ENCODE results near the gene CCDC88B. TPM values are rescaled to one million over a fixed set of nuclear protein-coding genes. Genes with fewer than 3 reads are reported as not detected.

Gene CCDC88B
- total and polyA plus RNA-seq, 2 experiments from 2014 or later = 6.8 to 12.1 TPM

GRCh38 chr11:64388894-64389293 lies 48.9 kb downstream of the CCDC88B start:
- Mint-ChIP-seq H3K36me3 (ENCODE audit: low read depth) (no peaks in the 10 kb centered on the region), H3K27ac (no peak overlapping the region), H3K4me3 (no peak overlapping the region), H3K4me1 (peaks cover 3% of the 10 kb centered on the region), H3K27me3 (ENCODE audit: insufficient read depth, low read depth, poor library complexity) (peaks cover 4% of the 10 kb centered on the region), H3K9me3 (no peaks in the 10 kb centered on the region; the same call in 2 of the 3 replicates)
- no peaks in the 10 kb centered on the region for H3K4me1 ChIP-seq (ENCODE audit: insufficient read depth)
- ATAC-seq = no peak
- no peak overlapping the region for H3K4me2 ChIP-seq
- no peaks in the 10 kb centered on the region for H3K9me2 ChIP-seq (ENCODE audit: insufficient read depth)
- H3K4me3 ChIP-seq = no peak overlapping the region
- no peak overlapping the region for H3K27ac ChIP-seq (ENCODE audit: low read depth)
- no peaks in the 10 kb centered on the region for H3K27me3 ChIP-seq (ENCODE audit: insufficient read depth)
- H3K79me2 ChIP-seq (replicated peaks; ENCODE audit: insufficient read depth) = no peaks in the 10 kb centered on the region
- TF ChIP-seq NANOG (IDR thresholded peaks at IDR 0.05; ENCODE audit: borderline replicate concordance) (no peak), ZNF462 (CRISPR knock-in tag; IDR thresholded peaks at IDR 0.05) (no peak)
- H4K20me1 ChIP-seq (replicated peaks; ENCODE audit: insufficient read depth) = no peaks in the 10 kb centered on the region
- no peak overlapping the region for H2AFZ ChIP-seq
- no peak for DNase-seq (ENCODE audit: low spot score)
- no peaks in the 10 kb centered on the region for H3F3A ChIP-seq (replicated peaks; ENCODE audit: low read depth)
- no peaks in the 10 kb centered on the region for H3K36me3 ChIP-seq (ENCODE audit: insufficient read depth)

DNA sequence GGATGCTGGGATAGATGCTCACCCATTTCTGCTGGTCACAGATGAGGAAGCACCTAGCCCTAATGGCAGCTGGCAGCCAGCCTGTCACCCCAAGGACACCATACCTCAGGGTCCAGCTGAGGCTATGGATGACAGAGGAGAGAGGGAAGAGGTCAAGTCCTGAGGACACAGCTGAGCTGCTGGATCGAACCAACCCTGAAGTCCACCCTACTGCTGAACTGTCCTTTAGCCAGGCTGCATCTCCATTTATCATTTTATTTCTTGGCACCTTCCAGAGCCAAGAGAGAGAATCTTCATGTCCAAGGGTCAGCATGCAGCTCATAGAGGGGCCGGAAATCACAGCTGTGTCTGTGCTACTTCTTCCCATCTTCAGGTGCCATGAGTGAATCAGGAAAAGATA lies 49.8 kb downstream of the CCDC88B start:
- ATAC-seq (no peak), DNase-seq (ENCODE audit: low spot score) (no peak)
- Histone ChIP-seq H3K4me1 (ENCODE audit: insufficient read depth) (peaks cover 4% of the 10 kb centered on the region; the same call in 1 of the 2 replicates), H3K27me3 (ENCODE audit: insufficient read depth) (no peaks in the 10 kb centered on the region), H3K79me2 (replicated peaks; ENCODE audit: insufficient read depth) (no peaks in the 10 kb centered on the region), H3K4me2 (no peak overlapping the region), H3K36me3 (ENCODE audit: insufficient read depth) (no peaks in the 10 kb centered on the region), H3K27ac (ENCODE audit: low read depth) (no peak overlapping the region), H3K4me3 (no peak overlapping the region), H3F3A (replicated peaks; ENCODE audit: low read depth) (no peaks in the 10 kb centered on the region), H3K9me2 (ENCODE audit: insufficient read depth) (no peaks in the 10 kb centered on the region), H2AFZ (no peak overlapping the region), H4K20me1 (replicated peaks; ENCODE audit: insufficient read depth) (no peaks in the 10 kb centered on the region)
- Mint-ChIP-seq H3K9me3 (no peaks in the 10 kb centered on the region; the same call in 2 of the 3 replicates), H3K4me3 (no peak overlapping the region), H3K4me1 (peaks cover 10% of the 10 kb centered on the region), H3K36me3 (ENCODE audit: low read depth) (no peaks in the 10 kb centered on the region), H3K27ac (no peak overlapping the region), H3K27me3 (ENCODE audit: insufficient read depth, low read depth, poor library complexity) (peaks cover 4% of the 10 kb centered on the region)
- TF ChIP-seq STAT1 (IDR thresholded peaks at IDR 0.05; ENCODE audit: unreplicated experiment) = no peak
- no peak for TF ChIP-seq EZH2 (IDR thresholded peaks at IDR 0.05; ENCODE audit: low read depth, unreplicated experiment)
- TF ChIP-seq ZNF331 (CRISPR knock-in tag; IDR thresholded peaks at IDR 0.05; ENCODE audit: low read depth) = no peak
- TF ChIP-seq, protein P1, sequence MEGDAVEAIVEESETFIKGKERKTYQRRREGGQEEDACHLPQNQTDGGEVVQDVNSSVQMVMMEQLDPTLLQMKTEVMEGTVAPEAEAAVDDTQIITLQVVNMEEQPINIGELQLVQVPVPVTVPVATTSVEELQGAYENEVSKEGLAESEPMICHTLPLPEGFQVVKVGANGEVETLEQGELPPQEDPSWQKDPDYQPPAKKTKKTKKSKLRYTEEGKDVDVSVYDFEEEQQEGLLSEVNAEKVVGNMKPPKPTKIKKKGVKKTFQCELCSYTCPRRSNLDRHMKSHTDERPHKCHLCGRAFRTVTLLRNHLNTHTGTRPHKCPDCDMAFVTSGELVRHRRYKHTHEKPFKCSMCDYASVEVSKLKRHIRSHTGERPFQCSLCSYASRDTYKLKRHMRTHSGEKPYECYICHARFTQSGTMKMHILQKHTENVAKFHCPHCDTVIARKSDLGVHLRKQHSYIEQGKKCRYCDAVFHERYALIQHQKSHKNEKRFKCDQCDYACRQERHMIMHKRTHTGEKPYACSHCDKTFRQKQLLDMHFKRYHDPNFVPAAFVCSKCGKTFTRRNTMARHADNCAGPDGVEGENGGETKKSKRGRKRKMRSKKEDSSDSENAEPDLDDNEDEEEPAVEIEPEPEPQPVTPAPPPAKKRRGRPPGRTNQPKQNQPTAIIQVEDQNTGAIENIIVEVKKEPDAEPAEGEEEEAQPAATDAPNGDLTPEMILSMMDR (conservative IDR thresholded peaks at IDR 0.05; ENCODE audit: low read depth in 2 of 2) = no peak
- no peak for TF ChIP-seq CREB1 (CRISPR knock-in tag; IDR thresholded peaks at IDR 0.05; ENCODE audit: low read depth)
